Gastrocnemius medialis (tissue), 4 donors: ENCODE measurements around the gene PEX7.

ENCODE experiments used
- CTCF ChIP-seq, 5 experiments: fragments of 450-650 bp in 3 of 5; fragments of 200-600 bp in 2 of 5; sonication (generic) in 2 of 5; IDR thresholded peaks in 4 of 5; conservative IDR thresholded peaks in 1 of 5; 1 replicate in 4 of 5; 2 replicates in 1 of 5; pipeline ENCODE4 v1.5.1; 2016 to 2019; ENCODE audit warnings: antibody characterized with exemption in 5 of 5, mild to moderate bottlenecking in 3 of 5, moderate library complexity in 3 of 5
- POLR2A ChIP-seq, 2 donors: fragments of 450-650 bp; IDR thresholded peaks; one replicate each; pipeline ENCODE4 v1.6.1; 2017; ENCODE audit warnings: antibody characterized with exemption in 2 of 2, mild to moderate bottlenecking in 2 of 2, moderate library complexity in 2 of 2

GRCh38 chr6:136801581-136801980, 20.8 kb upstream of the PEX7 start:
- TF ChIP-seq POLR2A (IDR thresholded peaks at IDR 0.05): no peak
- TF ChIP-seq CTCF (IDR thresholded peaks at IDR 0.05 in 4 of 5, conservative IDR thresholded peaks at IDR 0.05 in 1 of 5): no peak
